Measurements from ENCODE around the gene PPP1R15B.

PPP1R15B gene

DNA sequence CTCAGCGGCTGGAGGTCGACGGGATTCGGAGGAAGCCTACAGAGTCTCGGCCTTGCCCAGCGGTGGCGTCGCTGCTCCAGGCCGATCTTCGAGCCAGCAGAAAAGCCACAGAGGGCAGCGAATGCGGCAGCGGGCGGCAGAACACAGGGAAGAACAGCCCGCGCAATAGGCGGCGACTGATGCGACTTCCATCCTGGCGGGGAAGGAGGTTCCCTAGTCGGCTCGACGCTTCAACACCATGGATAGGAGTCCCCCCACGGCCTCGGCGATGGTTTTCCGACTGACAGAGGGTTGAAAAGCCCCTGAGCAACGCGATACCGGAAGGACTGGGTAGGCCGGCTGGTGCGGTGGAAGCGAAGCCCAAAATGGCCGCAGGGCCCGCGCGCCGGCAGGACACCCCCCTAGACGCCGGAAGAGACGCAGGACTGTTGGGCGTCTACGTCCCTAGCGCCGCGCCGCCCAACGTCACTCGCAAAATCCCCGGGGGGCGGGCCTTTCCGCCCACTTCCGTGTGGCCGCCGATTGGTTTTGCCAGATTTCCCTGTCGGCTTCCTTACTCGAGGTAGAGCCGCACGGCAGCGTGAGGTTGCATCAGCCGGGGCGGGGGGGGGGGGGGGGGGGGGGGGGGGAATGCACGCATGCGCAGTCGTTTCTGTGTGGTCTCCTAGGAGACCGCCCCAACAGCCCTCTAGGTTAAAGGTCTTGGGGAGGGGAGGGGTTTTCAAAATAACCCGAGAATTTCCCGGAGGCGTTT lies at the start of gene PPP1R15B:
Gene PPP1R15B, minus strand, starts transcription at position 367 of the 754 bp plus-strand sequence. CDS start 406 bp downstream, outside the sequence.
- TF ChIP-seq, protein P1, sequence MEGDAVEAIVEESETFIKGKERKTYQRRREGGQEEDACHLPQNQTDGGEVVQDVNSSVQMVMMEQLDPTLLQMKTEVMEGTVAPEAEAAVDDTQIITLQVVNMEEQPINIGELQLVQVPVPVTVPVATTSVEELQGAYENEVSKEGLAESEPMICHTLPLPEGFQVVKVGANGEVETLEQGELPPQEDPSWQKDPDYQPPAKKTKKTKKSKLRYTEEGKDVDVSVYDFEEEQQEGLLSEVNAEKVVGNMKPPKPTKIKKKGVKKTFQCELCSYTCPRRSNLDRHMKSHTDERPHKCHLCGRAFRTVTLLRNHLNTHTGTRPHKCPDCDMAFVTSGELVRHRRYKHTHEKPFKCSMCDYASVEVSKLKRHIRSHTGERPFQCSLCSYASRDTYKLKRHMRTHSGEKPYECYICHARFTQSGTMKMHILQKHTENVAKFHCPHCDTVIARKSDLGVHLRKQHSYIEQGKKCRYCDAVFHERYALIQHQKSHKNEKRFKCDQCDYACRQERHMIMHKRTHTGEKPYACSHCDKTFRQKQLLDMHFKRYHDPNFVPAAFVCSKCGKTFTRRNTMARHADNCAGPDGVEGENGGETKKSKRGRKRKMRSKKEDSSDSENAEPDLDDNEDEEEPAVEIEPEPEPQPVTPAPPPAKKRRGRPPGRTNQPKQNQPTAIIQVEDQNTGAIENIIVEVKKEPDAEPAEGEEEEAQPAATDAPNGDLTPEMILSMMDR (IDR thresholded peaks at IDR 0.05; ENCODE audit: low read depth, low read length) = no peak

DNA sequence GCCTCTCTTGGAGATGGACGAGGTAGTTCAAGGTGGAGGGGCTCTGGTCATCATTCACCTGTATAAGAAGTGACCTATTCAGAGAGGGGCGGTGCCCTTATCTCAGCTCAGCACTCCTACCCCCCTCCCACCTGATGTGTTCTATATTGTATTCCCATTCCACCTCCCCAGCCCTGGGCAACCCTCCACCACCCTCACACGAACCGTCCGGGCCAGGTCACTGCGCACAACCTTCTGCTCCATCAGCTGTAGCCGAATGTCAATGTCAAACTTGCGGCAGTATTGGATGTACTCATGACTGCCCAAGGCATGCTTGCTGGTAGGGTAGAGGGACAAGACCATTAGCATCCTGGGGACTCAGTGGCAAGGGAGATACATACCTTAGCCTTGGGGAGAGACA lies 48.7 kb upstream of the PPP1R15B start:
- TF ChIP-seq, protein P1 (IDR thresholded peaks at IDR 0.05; ENCODE audit: low read depth, low read length) = no peak
- no peak overlapping the region for H3K4me3 ChIP-seq (ENCODE audit: low read depth, low read length)

More for the DNA sequence above, at the start of gene PPP1R15B:
- H3K4me3 ChIP-seq (ENCODE audit: low read depth, low read length) = peak within 1 kb of the TSS; percentile 99

DNA sequence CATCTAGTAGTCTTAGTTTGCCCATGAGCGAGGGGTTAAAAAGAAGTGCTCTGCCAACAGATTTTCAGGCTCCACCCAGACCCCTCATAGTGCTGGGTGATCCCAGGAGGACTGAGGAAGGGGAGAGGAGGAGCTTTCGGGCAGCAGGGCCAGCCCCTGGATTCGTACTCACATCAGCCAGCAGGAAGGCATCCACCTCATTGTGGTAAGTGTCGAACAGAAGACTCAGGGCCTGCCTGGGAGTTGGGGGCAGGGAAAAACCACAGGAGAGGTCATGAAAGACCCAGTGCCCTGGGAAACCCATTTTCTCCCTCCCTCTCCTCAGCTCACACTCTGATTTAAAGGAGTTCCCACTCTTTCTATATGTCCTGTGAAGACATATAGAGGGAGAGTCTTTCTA lies 48.1 kb upstream of the PPP1R15B start:
- TF ChIP-seq, protein P1 (IDR thresholded peaks at IDR 0.05; ENCODE audit: low read depth, low read length) = no peak
- H3K4me3 ChIP-seq (ENCODE audit: low read depth, low read length) = no peak overlapping the region

DNA sequence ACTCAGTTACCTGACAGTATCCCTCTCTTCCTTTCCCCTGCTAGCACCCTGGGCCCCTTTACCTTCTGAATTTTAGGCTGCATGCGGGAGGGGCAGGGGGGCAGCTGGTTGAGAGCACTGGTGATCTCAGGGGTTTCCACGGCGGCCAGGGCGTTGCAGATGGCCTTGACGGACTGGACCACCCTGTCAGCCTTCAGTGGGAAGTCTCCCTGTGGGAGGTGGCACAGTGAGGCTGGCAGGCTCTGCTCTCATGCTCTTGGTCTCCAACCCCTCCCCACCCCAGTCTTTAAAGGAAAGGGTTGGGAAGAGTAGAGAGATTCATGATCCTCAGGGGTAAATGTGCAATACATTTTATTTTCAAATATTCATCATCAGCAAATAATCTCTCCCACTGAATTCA lies 46.0 kb upstream of the PPP1R15B start:
- TF ChIP-seq, protein P1 (IDR thresholded peaks at IDR 0.05; ENCODE audit: low read depth, low read length) = no peak
- H3K4me3 ChIP-seq (ENCODE audit: low read depth, low read length) = no peak overlapping the region

DNA sequence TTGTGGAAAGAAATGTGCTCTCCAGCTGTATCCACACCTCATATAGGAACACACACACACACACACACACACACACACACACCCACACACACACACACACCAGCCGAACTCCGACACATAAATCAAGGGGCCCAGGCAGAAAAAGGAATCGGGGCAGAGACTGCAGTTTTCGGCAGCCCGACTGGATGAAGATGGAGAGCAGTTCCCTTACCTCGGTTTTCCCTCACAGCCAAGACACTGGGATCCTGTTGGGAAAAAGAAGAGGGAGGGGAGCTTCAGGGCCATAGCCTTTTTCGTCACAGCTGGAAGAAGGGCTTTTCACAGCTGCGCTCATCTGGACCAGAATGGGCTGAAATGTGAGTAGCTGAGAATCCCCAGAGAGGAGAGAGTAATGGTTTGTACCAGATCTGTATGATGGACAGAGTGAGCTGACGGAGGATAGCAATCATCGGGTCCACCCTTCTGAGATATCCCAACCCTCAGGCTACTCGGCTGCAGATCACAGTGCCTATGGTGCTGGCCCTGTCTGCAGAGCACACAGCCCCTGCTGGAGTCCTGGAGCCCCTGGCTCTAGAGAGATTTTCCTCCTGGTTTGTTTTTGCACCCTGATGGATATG lies 45.3 kb upstream of the PPP1R15B start:
- TF ChIP-seq, protein P1 (IDR thresholded peaks at IDR 0.05; ENCODE audit: low read depth, low read length) = no peak
- H3K4me3 ChIP-seq (ENCODE audit: low read depth, low read length) = no peak overlapping the region

DNA sequence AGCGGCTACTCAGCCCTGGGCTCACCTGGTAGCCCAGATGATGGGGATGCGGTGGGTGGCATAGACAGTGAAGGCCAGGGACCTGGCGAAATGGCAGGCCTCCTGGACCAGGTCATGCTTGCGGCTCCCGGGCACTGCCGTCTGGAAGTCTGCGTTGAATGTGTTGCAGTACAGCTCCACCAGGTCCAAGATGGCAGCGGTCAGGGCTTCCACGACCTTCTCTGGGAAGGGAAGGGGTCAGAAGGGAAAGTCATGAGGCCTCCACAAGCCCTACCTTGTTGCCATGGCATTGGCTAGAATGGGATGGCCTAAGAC lies 44.2 kb upstream of the PPP1R15B start:
- H3K4me3 ChIP-seq (ENCODE audit: low read depth, low read length) = no peak overlapping the region
- TF ChIP-seq, protein P1 (IDR thresholded peaks at IDR 0.05; ENCODE audit: low read depth, low read length) = no peak

DNA sequence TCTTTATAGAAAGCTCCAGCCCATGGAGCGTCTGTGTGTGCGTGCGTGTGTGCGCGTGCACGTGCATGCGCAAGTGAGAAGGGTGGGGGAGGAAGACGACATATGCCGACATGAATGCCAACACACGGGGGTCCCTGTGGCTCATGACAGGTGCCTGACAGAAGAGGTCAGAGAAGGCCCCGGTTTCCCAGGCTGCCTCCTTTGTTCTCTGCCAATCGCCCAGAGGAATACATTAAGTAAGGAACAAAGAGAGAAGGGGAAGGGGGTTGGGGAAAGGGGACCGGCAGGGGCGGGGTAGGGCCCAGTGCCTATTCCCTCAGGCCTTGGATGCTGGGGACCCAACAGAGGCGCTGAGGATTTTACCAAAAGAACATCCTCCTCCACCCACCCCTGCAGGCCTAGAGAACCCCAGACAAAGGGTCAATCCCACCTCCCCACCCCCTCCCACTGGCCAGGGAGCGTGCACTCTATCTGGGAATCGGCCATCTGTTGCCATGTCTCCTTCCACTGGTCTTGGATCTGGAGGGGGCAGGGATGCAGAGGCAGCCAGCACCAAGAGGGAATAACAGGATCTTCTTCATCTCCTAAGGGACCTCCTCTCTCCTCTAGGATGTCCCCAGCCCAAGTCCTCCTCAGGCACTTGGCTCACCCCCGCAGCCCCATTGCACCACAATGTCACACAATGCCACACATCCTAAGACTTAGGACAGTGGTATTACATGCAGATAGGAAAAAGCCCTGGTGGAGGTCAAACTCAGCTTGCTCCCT lies 43.6 kb upstream of the PPP1R15B start:
- H3K4me3 ChIP-seq (ENCODE audit: low read depth, low read length) = no peak overlapping the region

More for the DNA sequence above, 43.6 kb upstream of the PPP1R15B start:
- TF ChIP-seq, protein P1 (IDR thresholded peaks at IDR 0.05; ENCODE audit: low read depth, low read length) = no peak
